Activated CD4-positive, alpha-beta T cell treated with anti-CD3 and anti-CD28 coated beads, Interleukin-2, amount 10 ng/mL, durations not matched to agents 24 days and 14 days (primary cell): ENCODE measurements around the gene TRAF3IP3. TPM values are rescaled to one million over a fixed set of nuclear protein-coding genes. Genes with fewer than 3 reads are reported as not detected.

ENCODE experiments used
- DNase-seq: peaks from one replicate; pipeline ENCODE4 v3.0.0; 2022
- H3K27ac Mint-ChIP-seq: one replicate; pipeline ENCODE4 v1.8.0; 2022; ENCODE audit warnings: mild to moderate bottlenecking, mixed read lengths
- H3K27me3 Mint-ChIP-seq: one replicate; pipeline ENCODE4 v1.8.0; 2022; ENCODE audit warnings: mixed read lengths
- H3K36me3 Mint-ChIP-seq: one replicate; pipeline ENCODE4 v1.8.0; 2022; ENCODE audit warnings: low read depth, mild to moderate bottlenecking, mixed read lengths
- H3K4me1 Mint-ChIP-seq: one replicate; pipeline ENCODE4 v1.8.0; 2021; ENCODE audit warnings: mixed read lengths
- H3K4me3 Mint-ChIP-seq: one replicate; pipeline ENCODE4 v1.8.0; 2022; ENCODE audit warnings: mild to moderate bottlenecking, moderate library complexity, mixed read lengths
- H3K9me3 Mint-ChIP-seq: one replicate; pipeline ENCODE4 v1.8.0; 2021; ENCODE audit warnings: mixed read lengths
- intact Hi-C: fragments of 100-400 bp; cut with micrococcal nuclease; formaldehyde crosslinking; loops from one replicate; pipeline ENCODE4 v1.15.1; 2023
- total RNA-seq: library from RNA; stranded (reverse); gene quantifications from 2 replicates; pipeline ENCODE4 v1.2.3, GENCODE V29; 2022

TRAF3IP3 gene
- total RNA-seq, 1 donor from 2014 or later: 394 TPM

GRCh38 chr1:209819058-209819457 lies 63.2 kb downstream of the TRAF3IP3 start:
- Mint-ChIP-seq H3K9me3 (no peaks in the 10 kb centered on the region), H3K27ac (no peak overlapping the region), H3K4me3 (no peak overlapping the region), H3K4me1 (peaks cover 17% of the 10 kb centered on the region), H3K36me3 (no peaks in the 10 kb centered on the region), H3K27me3 (peaks cover 21% of the 10 kb centered on the region)
- intact Hi-C loops: no loop called here
- no peak for DNase-seq

- Mint-ChIP-seq H3K27me3 (peaks cover 21% of the 10 kb centered on the region), H3K4me3 (no peak overlapping the region), H3K9me3 (no peaks in the 10 kb centered on the region), H3K36me3 (no peaks in the 10 kb centered on the region), H3K4me1 (peaks cover 13% of the 10 kb centered on the region), H3K27ac (no peak overlapping the region)
- intact Hi-C loops: loop anchor here (5.0 to 10.0 kb wide), 2 partner anchors 244 to 514 kb away; no protein-coding TSS in a partner anchor
- DNase-seq: no peak
Measured at GRCh38 chr1:209820986-209821385, 65.1 kb downstream of the TRAF3IP3 start.

- H3K27me3 Mint-ChIP-seq: peaks cover 21% of the 10 kb centered on the region
- H3K36me3 Mint-ChIP-seq: peaks cover 1% of the 10 kb centered on the region
- no peak for DNase-seq
- H3K4me1 Mint-ChIP-seq: peaks cover 19% of the 10 kb centered on the region
- H3K4me3 Mint-ChIP-seq: no peak overlapping the region
- intact Hi-C loops: loop anchor here (5.0 to 10.0 kb wide), 2 partner anchors 245 to 512 kb away; no protein-coding TSS in a partner anchor
- H3K9me3 Mint-ChIP-seq: no peaks in the 10 kb centered on the region
- no peak overlapping the region for H3K27ac Mint-ChIP-seq
Measured at GRCh38 chr1:209822706-209823105, 66.9 kb downstream of the TRAF3IP3 start.

- H3K36me3 Mint-ChIP-seq: peaks cover 1% of the 10 kb centered on the region
- peak; percentile 73 for DNase-seq
- no peaks in the 10 kb centered on the region for H3K9me3 Mint-ChIP-seq
- H3K4me3 Mint-ChIP-seq: no peak overlapping the region
- no peak overlapping the region for H3K27ac Mint-ChIP-seq
- peaks cover 21% of the 10 kb centered on the region for H3K27me3 Mint-ChIP-seq
- H3K4me1 Mint-ChIP-seq: peaks cover 19% of the 10 kb centered on the region
- intact Hi-C loops: loop anchor here (5.0 to 10.0 kb wide), 2 partner anchors 246 to 511 kb away; no protein-coding TSS in a partner anchor
Measured at GRCh38 chr1:209823143-209824041, 67.5 kb downstream of the TRAF3IP3 start.

- Mint-ChIP-seq H3K4me1 (peaks cover 37% of the 10 kb centered on the region), H3K27ac (no peak overlapping the region)
Measured at GRCh38 chr1:209825591-209826434, 70.0 kb downstream of the TRAF3IP3 start.

GRCh38 chr1:209827384-209828262 lies 71.8 kb downstream of the TRAF3IP3 start, which contains the start of gene UTP25:
UTP25 (plus strand) TSS chr1:209827972; CDS start chr1:209828064, 92 bp downstream.
- Mint-ChIP-seq H3K4me1 (peaks cover 43% of the 10 kb centered on the region), H3K27ac (peak within 1 kb of the TSS; percentile 86)
- DNase-seq: peak; percentile 98

More at GRCh38 chr1:209825591-209826434, 70.0 kb downstream of the TRAF3IP3 start:
- intact Hi-C loops: loop anchor here (5.0 to 10.0 kb wide), 3 partner anchors 149 to 509 kb away; partner anchors contain the start of gene G0S2
- Mint-ChIP-seq H3K4me3 (no peak overlapping the region), H3K9me3 (peaks cover 3% of the 10 kb centered on the region), H3K36me3 (peaks cover 11% of the 10 kb centered on the region), H3K27me3 (peaks cover 12% of the 10 kb centered on the region)
- DNase-seq: no peak

GRCh38 chr1:209829716-209830115 lies 73.9 kb downstream of the TRAF3IP3 start:
- H3K27ac Mint-ChIP-seq: no peak overlapping the region
- peak overlapping the region; percentile 93 for H3K4me3 Mint-ChIP-seq
- H3K4me1 Mint-ChIP-seq: peaks cover 43% of the 10 kb centered on the region
- DNase-seq: no peak
- no peaks in the 10 kb centered on the region for H3K27me3 Mint-ChIP-seq
- intact Hi-C loops: loop anchor here (5.0 to 10.0 kb wide), 3 partner anchors 152 to 505 kb away; partner anchors contain the start of gene G0S2
- peaks cover 44% of the 10 kb centered on the region for H3K36me3 Mint-ChIP-seq
- peaks cover 3% of the 10 kb centered on the region for H3K9me3 Mint-ChIP-seq

More at GRCh38 chr1:209827384-209828262, 71.8 kb downstream of the TRAF3IP3 start, which contains the start of gene UTP25:
- H3K9me3 Mint-ChIP-seq: peaks cover 3% of the 10 kb centered on the region
- peak within 1 kb of the TSS; percentile 93 for H3K4me3 Mint-ChIP-seq
- intact Hi-C loops: loop anchor here (1.0 to 10.0 kb wide), 7 partner anchors 8 to 507 kb away; partner anchors contain the start of genes C1orf74, G0S2 and TRAF3IP3
- H3K27me3 Mint-ChIP-seq: peaks cover 4% of the 10 kb centered on the region
- H3K36me3 Mint-ChIP-seq: peaks cover 25% of the 10 kb centered on the region

GRCh38 chr1:209830722-209831121 lies 74.9 kb downstream of the TRAF3IP3 start:
- no peak for DNase-seq
- peak overlapping the region; percentile 58 for H3K27ac Mint-ChIP-seq
- intact Hi-C loops: no loop called here
- H3K4me3 Mint-ChIP-seq: peak overlapping the region; percentile 6
- no peaks in the 10 kb centered on the region for H3K27me3 Mint-ChIP-seq
- peaks cover 54% of the 10 kb centered on the region for H3K36me3 Mint-ChIP-seq
- H3K9me3 Mint-ChIP-seq: peaks cover 3% of the 10 kb centered on the region
- peaks cover 50% of the 10 kb centered on the region for H3K4me1 Mint-ChIP-seq

GRCh38 chr1:209831615-209832014 lies 75.8 kb downstream of the TRAF3IP3 start:
- H3K36me3 Mint-ChIP-seq: peaks cover 63% of the 10 kb centered on the region
- DNase-seq: no peak
- H3K4me3 Mint-ChIP-seq: no peak overlapping the region
- H3K4me1 Mint-ChIP-seq: peaks cover 56% of the 10 kb centered on the region
- H3K9me3 Mint-ChIP-seq: peaks cover 3% of the 10 kb centered on the region
- intact Hi-C loops: no loop called here
- H3K27me3 Mint-ChIP-seq: no peaks in the 10 kb centered on the region
- H3K27ac Mint-ChIP-seq: no peak overlapping the region

Other genes with a start within 250 kb of the TRAF3IP3 start
- 0.54 TPM in 1 of 2 replicates, not detected in the other for gene CAMK1G, start 172.3 kb upstream of the TRAF3IP3 start, total RNA-seq
- 20.3 and 21.0 TPM in 2 replicates for gene LAMB3, start 103.6 kb upstream of the TRAF3IP3 start, total RNA-seq
- gene G0S2, start 80.6 kb upstream of the TRAF3IP3 start, total RNA-seq: 449 and 477 TPM in 2 replicates
- 15.1 TPM in 2 replicates for gene HSD11B1, start 51.2 kb upstream of the TRAF3IP3 start, total RNA-seq
- 2.4 and 3.2 TPM in 2 replicates for gene C1orf74, start 28.5 kb downstream of the TRAF3IP3 start, total RNA-seq
- gene IRF6, start 50.1 kb downstream of the TRAF3IP3 start, total RNA-seq: 0.07 TPM in 1 of 2 replicates, not detected in the other
- gene UTP25, start 71.9 kb downstream of the TRAF3IP3 start, total RNA-seq: 17.2 and 17.6 TPM in 2 replicates
- gene SYT14, start 182.2 kb downstream of the TRAF3IP3 start, total RNA-seq: not detected in 2 replicates